IMR-90 (cell line): ENCODE data around the gene PPT2. TPM values are rescaled to one million over a fixed set of nuclear protein-coding genes. Genes with fewer than 3 reads are reported as not detected.
A peak's percentile ranks its signal among the peaks of the same experiment; 100 is the strongest.

ENCODE experiments used
- ATAC-seq: fragments of 200-7000 bp; cut with Tn5 transposase; 2 replicates; pipeline ENCODE4 v1.9.1; 2020; ENCODE audit warnings: low read depth, mild to moderate bottlenecking, moderate library complexity
- BruUV-seq: library from RNA; stranded (reverse); fragments of 400-500 nt; replicated peaks from 2 replicates; lab custom pipeline; 2021; lab: Mats Ljungman, UMichigan
- CTCF ChIA-PET: fragments of 300-600 bp; formaldehyde crosslinking; extraction: SDS; loops from one replicate; lab custom pipeline; 2021; ENCODE audit warnings: antibody characterized with exemption; lab: Yijun Ruan, JAX
- POLR2A ChIA-PET: fragments of 300-600 bp; sonication (Branson Sonifier 250); formaldehyde crosslinking; loops from one replicate; lab custom pipeline; 2022; ENCODE audit warnings: antibody characterized with exemption; ENCODE audit not compliant: unreplicated experiment; lab: Charles Lee
- DNase-seq: peaks from one replicate; pipeline ENCODE4 v3.0.0; 2013
- H2AFZ ChIP-seq: replicated peaks from 2 replicates; pipeline ENCODE3; 2013; ENCODE audit warnings: low read length, mild to moderate bottlenecking; ENCODE audit not compliant: poor library complexity
- H2AK5ac ChIP-seq: 2 replicates; pipeline ENCODE4 v1.6.1; 2013; ENCODE audit warnings: low read depth, low read length, inconsistent platforms
- H2AK9ac ChIP-seq: replicated peaks from 2 replicates; pipeline ENCODE3; 2013; ENCODE audit warnings: mild to moderate bottlenecking, low read depth, low read length, moderate library complexity; ENCODE audit not compliant: poor library complexity
- H2BK120ac ChIP-seq: 2 replicates; pipeline ENCODE4 v1.6.1; 2013; ENCODE audit warnings: low read depth, low read length, inconsistent platforms
- H2BK15ac ChIP-seq: 3 replicates; pipeline ENCODE4 v1.6.1; 2013; ENCODE audit warnings: low read depth, low read length, inconsistent platforms
- H2BK20ac ChIP-seq: 2 replicates; pipeline ENCODE4 v1.6.1; 2013; ENCODE audit warnings: low read depth, mild to moderate bottlenecking, inconsistent platforms, low read length, moderate library complexity
- H2BK5ac ChIP-seq: 2 replicates; pipeline ENCODE4 v1.6.1; 2013; ENCODE audit warnings: mild to moderate bottlenecking, low read depth, low read length, inconsistent platforms; ENCODE audit not compliant: poor library complexity, severe bottlenecking
- H3K14ac ChIP-seq: replicated peaks from 2 replicates; pipeline ENCODE4 v1.6.1; 2013; ENCODE audit warnings: low read depth, low read length, inconsistent platforms
- H3K18ac ChIP-seq: 2 replicates; pipeline ENCODE4 v1.6.1; 2013; ENCODE audit warnings: low read depth, low read length, control low read depth
- H3K23ac ChIP-seq: 2 replicates; pipeline ENCODE4 v1.6.1; 2013; ENCODE audit warnings: low read depth, low read length, inconsistent platforms
- H3K27ac ChIP-seq: 2 replicates; pipeline ENCODE4 v1.5.1; 2013; ENCODE audit warnings: mild to moderate bottlenecking, control low read depth, low read length; ENCODE audit not compliant: insufficient read depth
- H3K27me3 ChIP-seq: 2 replicates; pipeline ENCODE4 v1.6.1; 2013; ENCODE audit warnings: low read length; ENCODE audit not compliant: control insufficient read depth, insufficient read depth
- H3K36me3 ChIP-seq: 2 replicates; pipeline ENCODE4 v1.6.1; 2013; ENCODE audit warnings: low read length, mixed read lengths; ENCODE audit not compliant: control insufficient read depth, insufficient read depth
- H3K4ac ChIP-seq: 2 replicates; pipeline ENCODE4 v1.6.1; 2013; ENCODE audit warnings: low read depth, low read length, inconsistent platforms
- H3K4me1 ChIP-seq: 2 replicates; pipeline ENCODE4 v1.6.1; 2013; ENCODE audit warnings: low read length, mixed read lengths; ENCODE audit not compliant: control insufficient read depth, insufficient read depth
- H3K4me2 ChIP-seq: 2 replicates; pipeline ENCODE4 v1.6.1; 2013; ENCODE audit warnings: low read depth, mild to moderate bottlenecking, control low read depth, low read length, moderate library complexity
- H3K4me3 ChIP-seq: 2 replicates; pipeline ENCODE4 v1.5.1; 2013; ENCODE audit warnings: low read depth, mild to moderate bottlenecking, control low read depth, low read length, moderate library complexity; ENCODE audit not compliant: insufficient read depth
- H3K56ac ChIP-seq: 2 replicates; pipeline ENCODE4 v1.6.1; 2013; ENCODE audit warnings: low read length, inconsistent platforms; ENCODE audit not compliant: insufficient read depth; ENCODE audit errors: extremely low read depth
- H3K79me1 ChIP-seq, 2 experiments: 2 replicates each; pipeline ENCODE4 v1.6.1; 2013; ENCODE audit warnings: low read length in 2 of 2, inconsistent platforms in 1 of 2, low read depth in 1 of 2
- H3K9ac ChIP-seq: 2 replicates; pipeline ENCODE4 v1.6.1; 2013; ENCODE audit warnings: low read depth, low read length, control low read depth
- H3K9me1 ChIP-seq: 2 replicates; pipeline ENCODE4 v1.6.1; 2013; ENCODE audit warnings: low read length, inconsistent platforms; ENCODE audit not compliant: insufficient read depth
- H3K9me3 ChIP-seq: 2 replicates; pipeline ENCODE4 v1.6.1; 2013; ENCODE audit warnings: low read length; ENCODE audit not compliant: control insufficient read depth, insufficient read depth
- H4K20me1 ChIP-seq: 2 replicates; pipeline ENCODE4 v1.6.1; 2013; ENCODE audit warnings: low read length, inconsistent platforms; ENCODE audit not compliant: insufficient read depth
- H4K5ac ChIP-seq: 2 replicates; pipeline ENCODE4 v1.6.1; 2013; ENCODE audit warnings: mild to moderate bottlenecking, low read depth, low read length, control low read depth
- H4K8ac ChIP-seq, 2 experiments: 2 replicates each; pipeline ENCODE4 v1.6.1; 2013; ENCODE audit warnings: low read depth in 2 of 2, low read length in 2 of 2, control low read depth in 1 of 2, inconsistent platforms in 1 of 2
- H4K91ac ChIP-seq: 2 replicates; pipeline ENCODE4 v1.6.1; 2013; ENCODE audit warnings: low read depth, low read length, inconsistent platforms; ENCODE audit not compliant: insufficient read depth
- BHLHE40 ChIP-seq: fragments of 150-350 bp; IDR thresholded peaks from 2 replicates; pipeline ENCODE4 v1.6.1; 2016; ENCODE audit warnings: mild to moderate bottlenecking, low read depth, low read length
- CEBPB ChIP-seq: IDR thresholded peaks from 2 replicates; pipeline ENCODE4 v1.6.1; 2012; ENCODE audit warnings: low read depth, low read length, improper control_type of control experiment
- CHD1 ChIP-seq: IDR thresholded peaks from 2 replicates; pipeline ENCODE4 v1.6.1; 2012; ENCODE audit warnings: low read depth, low read length, improper control_type of control experiment
- FOS ChIP-seq: fragments of 150-350 bp; IDR thresholded peaks from 2 replicates; pipeline ENCODE4 v1.6.1; 2016; ENCODE audit warnings: low read depth, low read length
- MAFK ChIP-seq: IDR thresholded peaks from 2 replicates; pipeline ENCODE4 v1.6.1; 2012; ENCODE audit warnings: low read depth, low read length, improper control_type of control experiment
- MAZ ChIP-seq: IDR thresholded peaks from 2 replicates; pipeline ENCODE4 v1.6.1; 2012; ENCODE audit warnings: low read depth, mild to moderate bottlenecking, low read length, improper control_type of control experiment, moderate library complexity, borderline replicate concordance
- MXI1 ChIP-seq: IDR thresholded peaks from 2 replicates; pipeline ENCODE4 v1.6.1; 2012; ENCODE audit warnings: low read depth, mild to moderate bottlenecking, low read length, moderate library complexity, borderline replicate concordance
- NFE2L2 ChIP-seq: fragments of 150-350 bp; IDR thresholded peaks from 2 replicates; pipeline ENCODE4 v1.6.1; 2016; ENCODE audit warnings: low read depth, mild to moderate bottlenecking, low read length
- POLR2A ChIP-seq: IDR thresholded peaks from 2 replicates; pipeline ENCODE4 v1.6.1; 2012; ENCODE audit warnings: mild to moderate bottlenecking, low read depth, low read length
- RAD21 ChIP-seq: IDR thresholded peaks from 2 replicates; pipeline ENCODE4 v1.6.1; 2012; ENCODE audit warnings: low read length, improper control_type of control experiment
- RCOR1 ChIP-seq: IDR thresholded peaks from 2 replicates; pipeline ENCODE4 v1.6.1; 2012; ENCODE audit warnings: mild to moderate bottlenecking, low read length, improper control_type of control experiment; ENCODE audit not compliant: insufficient replicate concordance
- SMC3 ChIP-seq: fragments of 150-350 bp; IDR thresholded peaks from 2 replicates; pipeline ENCODE4 v1.6.1; 2016; ENCODE audit warnings: low read depth, mild to moderate bottlenecking, antibody characterized with exemption, low read length, moderate library complexity
- USF2 ChIP-seq: fragments of 150-350 bp; IDR thresholded peaks from 2 replicates; pipeline ENCODE4 v1.6.1; 2017; ENCODE audit warnings: mild to moderate bottlenecking, antibody characterized with exemption, low read length, low read depth
- WGBS, 2 experiments: methylation state at CpG; one replicate each; pipeline versions ENCODE4 v1.1.5 to v1.1.7; 2013; ENCODE audit warnings: missing lambda C conversion rate in 2 of 2; ENCODE audit not compliant: insufficient read length in 1 of 2; ENCODE audit errors: extremely low coverage in 2 of 2; 5-methylcytosine and 5-hydroxymethylcytosine counted together
- dilution Hi-C: fragments of 300-500 bp; cut with HindIII; formaldehyde crosslinking; loops from one replicate; pipeline ENCODE4 v1.14.3; 2018; ENCODE audit warnings: low sequenced_read_pairs; ENCODE audit not compliant: unreplicated experiment
- in situ Hi-C: fragments of 300-500 bp; cut with MboI; formaldehyde crosslinking; loops from 3 replicates; pipeline ENCODE4 v1.14.3; 2019; ENCODE audit warnings: low sequenced_read_pairs, inconsistent platforms, mixed read lengths
- intact Hi-C: fragments of 100-400 bp; cut with micrococcal nuclease; formaldehyde crosslinking; loops from 2 replicates; pipeline ENCODE4 v1.10.0; 2022
- polyA plus RNA-seq, 3 experiments: library from polyadenylated mRNA; depleted of rRNA; stranded (reverse); fragments of >200 nt; gene quantifications; 2 replicates each; pipeline ENCODE4 v1.2.3, GENCODE V29; 2012; ENCODE audit warnings: low replicate concordance in 1 of 3
- total RNA-seq: library from RNA; depleted of rRNA; stranded (reverse); fragments of >200 nt; gene quantifications from 2 replicates; pipeline ENCODE4 v1.2.3, GENCODE V29; 2012
- TF ChIP-seq, protein P1 (sequence below): fragments of 150-350 bp; IDR thresholded peaks from 2 replicates; pipeline ENCODE4 v1.6.1; 2016; ENCODE audit warnings: low read depth, mild to moderate bottlenecking, low read length, moderate library complexity, borderline replicate concordance
- TF ChIP-seq, protein P2 (sequence below): conservative IDR thresholded peaks from 2 replicates; pipeline ENCODE4 v1.5.1; 2012; ENCODE audit warnings: mild to moderate bottlenecking, low read depth, low read length, improper control_type of control experiment

PPT2 gene
- total and polyA plus RNA-seq, 2 of the 4 experiments (the other 2 are of a cell fraction) = 3.2 to 16.2 TPM

- Histone ChIP-seq H3K4ac (no peak overlapping the region), H3K23ac (no peak overlapping the region), H3K9me3 (no peaks in the 10 kb centered on the region), H3K56ac (no peak overlapping the region), H3K9me1 (peaks cover 21% of the 10 kb centered on the region), H4K20me1 (no peaks in the 10 kb centered on the region), H3K18ac (no peak overlapping the region), H2AFZ (no peak overlapping the region), H2BK5ac (no peak overlapping the region), H3K79me1 (peaks cover 14 to 38% of the 10 kb centered on the region in 2 experiments; a peak in 3 of 4 replicates), H2AK9ac (no peak overlapping the region), H4K91ac (no peak overlapping the region), H3K4me1 (peaks cover 3% of the 10 kb centered on the region), H3K36me3 (peaks cover 53% of the 10 kb centered on the region), H2BK15ac (no peak overlapping the region), H4K8ac (no peak overlapping the region), H4K5ac (no peak overlapping the region), H3K27ac (no peak overlapping the region), H3K14ac (no peak overlapping the region), H3K4me2 (no peak overlapping the region), H2AK5ac (no peak overlapping the region), H2BK120ac (no peak overlapping the region), H3K4me3 (no peak overlapping the region), H3K27me3 (no peaks in the 10 kb centered on the region), H3K9ac (no peak overlapping the region), H2BK20ac (no peak overlapping the region)
- CTCF ChIA-PET = no interaction called here
- DNase-seq = peak; percentile 12
- in situ Hi-C loops (no loop called here), dilution Hi-C loops (no loop called here), intact Hi-C loops (no loop called here)
- ATAC-seq = peak; percentile 49
- TF ChIP-seq CHD1 (no peak), RAD21 (no peak), NFE2L2 (no peak), BHLHE40 (no peak), MAZ (no peak; the same call in 1 of the 2 replicates), POLR2A (no peak), FOS (no peak), RCOR1 (no peak), MAFK (no peak), MXI1 (no peak), USF2 (no peak), SMC3 (no peak), CEBPB (no peak)
- TF ChIP-seq, protein P1, sequence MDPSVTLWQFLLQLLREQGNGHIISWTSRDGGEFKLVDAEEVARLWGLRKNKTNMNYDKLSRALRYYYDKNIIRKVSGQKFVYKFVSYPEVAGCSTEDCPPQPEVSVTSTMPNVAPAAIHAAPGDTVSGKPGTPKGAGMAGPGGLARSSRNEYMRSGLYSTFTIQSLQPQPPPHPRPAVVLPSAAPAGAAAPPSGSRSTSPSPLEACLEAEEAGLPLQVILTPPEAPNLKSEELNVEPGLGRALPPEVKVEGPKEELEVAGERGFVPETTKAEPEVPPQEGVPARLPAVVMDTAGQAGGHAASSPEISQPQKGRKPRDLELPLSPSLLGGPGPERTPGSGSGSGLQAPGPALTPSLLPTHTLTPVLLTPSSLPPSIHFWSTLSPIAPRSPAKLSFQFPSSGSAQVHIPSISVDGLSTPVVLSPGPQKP = no peak
- TF ChIP-seq, protein P2, sequence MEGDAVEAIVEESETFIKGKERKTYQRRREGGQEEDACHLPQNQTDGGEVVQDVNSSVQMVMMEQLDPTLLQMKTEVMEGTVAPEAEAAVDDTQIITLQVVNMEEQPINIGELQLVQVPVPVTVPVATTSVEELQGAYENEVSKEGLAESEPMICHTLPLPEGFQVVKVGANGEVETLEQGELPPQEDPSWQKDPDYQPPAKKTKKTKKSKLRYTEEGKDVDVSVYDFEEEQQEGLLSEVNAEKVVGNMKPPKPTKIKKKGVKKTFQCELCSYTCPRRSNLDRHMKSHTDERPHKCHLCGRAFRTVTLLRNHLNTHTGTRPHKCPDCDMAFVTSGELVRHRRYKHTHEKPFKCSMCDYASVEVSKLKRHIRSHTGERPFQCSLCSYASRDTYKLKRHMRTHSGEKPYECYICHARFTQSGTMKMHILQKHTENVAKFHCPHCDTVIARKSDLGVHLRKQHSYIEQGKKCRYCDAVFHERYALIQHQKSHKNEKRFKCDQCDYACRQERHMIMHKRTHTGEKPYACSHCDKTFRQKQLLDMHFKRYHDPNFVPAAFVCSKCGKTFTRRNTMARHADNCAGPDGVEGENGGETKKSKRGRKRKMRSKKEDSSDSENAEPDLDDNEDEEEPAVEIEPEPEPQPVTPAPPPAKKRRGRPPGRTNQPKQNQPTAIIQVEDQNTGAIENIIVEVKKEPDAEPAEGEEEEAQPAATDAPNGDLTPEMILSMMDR = no peak
- POLR2A ChIA-PET = no interaction called here
- WGBS, 2 experiments = 93% methylated on average over 5 of the region's 11 CpGs; no CpG with 5 or more reads in 1 of the 2 experiments
- no TSS peak for BruUV-seq
These were observed 15.1 kb downstream of the PPT2 start for GRCh38 chr6:32168807-32169591.
